Neural cell (in vitro differentiated cells): ENCODE results near the gene NKD1. TPM values are rescaled to one million over a fixed set of nuclear protein-coding genes. Genes with fewer than 3 reads are reported as not detected.

Experiments
- H2AFZ ChIP-seq: fragments of 200-600, 300-800 bp; sonication (generic), shearing (Covaris generic); 2 replicates; pipeline ENCODE4 v1.6.0; 2014; ENCODE audit warnings: low read depth, mild to moderate bottlenecking, antibody characterized with exemption, low read length, moderate library complexity
- H3F3A ChIP-seq: fragments of 200-600 bp; shearing (Covaris generic); 2 replicates; pipeline ENCODE4 v1.6.1; 2016; ENCODE audit warnings: mild to moderate bottlenecking, moderate library complexity, mixed read lengths, antibody characterized with exemption, low read length; ENCODE audit not compliant: insufficient read depth, poor library complexity, severe bottlenecking
- H3K27ac ChIP-seq: fragments of 200-600, 300-800 bp; sonication (generic), shearing (Covaris generic); 2 replicates; pipeline ENCODE4 v1.5.1; 2014; ENCODE audit warnings: mild to moderate bottlenecking, low read length, moderate library complexity
- H3K27me3 ChIP-seq: fragments of 300-800, 200-600 bp; sonication (generic), shearing (Covaris generic); 2 replicates; pipeline ENCODE4 v1.6.0; 2014; ENCODE audit warnings: mild to moderate bottlenecking, low read depth, low read length, moderate library complexity; ENCODE audit not compliant: insufficient read depth
- H3K36me3 ChIP-seq: fragments of 300-800, 200-600 bp; sonication (generic), shearing (Covaris generic); 2 replicates; pipeline ENCODE4 v1.5.1; 2014; ENCODE audit warnings: mild to moderate bottlenecking, antibody characterized with exemption, low read length, moderate library complexity; ENCODE audit not compliant: insufficient read depth
- H3K4me2 ChIP-seq: fragments of 300-800, 200-600 bp; sonication (generic), shearing (Covaris generic); 2 replicates; pipeline ENCODE4 v1.6.0; 2014; ENCODE audit warnings: mild to moderate bottlenecking, low read length
- H3K4me3 ChIP-seq: fragments of 300-800, 200-600 bp; sonication (generic), shearing (Covaris generic); 2 replicates; pipeline ENCODE4 v1.5.1; 2014; ENCODE audit warnings: mild to moderate bottlenecking, low read length, moderate library complexity
- H3K79me2 ChIP-seq: fragments of 200-600 bp; shearing (Covaris generic); replicated peaks from 2 replicates; pipeline ENCODE4 v1.6.0; 2014; ENCODE audit warnings: mild to moderate bottlenecking, low read length, moderate library complexity; ENCODE audit not compliant: insufficient read depth
- H3K9ac ChIP-seq: fragments of 300-800, 200-600 bp; sonication (generic), shearing (Covaris generic); 2 replicates; pipeline ENCODE4 v1.6.1; 2016; ENCODE audit warnings: mild to moderate bottlenecking, low read length, mixed read lengths
- H3K9me2 ChIP-seq: fragments of 200-600 bp; shearing (Covaris generic); 2 replicates; pipeline ENCODE4 v1.6.1; 2016; ENCODE audit warnings: mild to moderate bottlenecking, low read length, mixed read lengths; ENCODE audit not compliant: insufficient read depth
- H3K9me3 ChIP-seq: fragments of 200-600, 300-800 bp; sonication (generic), shearing (Covaris generic); 2 replicates; pipeline ENCODE4 v1.6.1; 2016; ENCODE audit warnings: mild to moderate bottlenecking, mixed run types, low read length, moderate library complexity, mixed read lengths
- H4K20me1 ChIP-seq: fragments of 200-600 bp; shearing (Covaris generic); 2 replicates; pipeline ENCODE4 v1.6.1; 2016; ENCODE audit warnings: mild to moderate bottlenecking, mixed run types; ENCODE audit not compliant: insufficient read depth
- CTCF ChIP-seq: fragments of 450-650 bp; IDR thresholded peaks from 2 replicates; pipeline ENCODE4 v1.5.1; 2014; ENCODE audit warnings: antibody characterized with exemption, mild to moderate bottlenecking, moderate library complexity; ENCODE audit not compliant: poor library complexity, severe bottlenecking
- EP300 ChIP-seq: fragments of 450-650 bp; conservative IDR thresholded peaks from 2 replicates; pipeline ENCODE4 v1.6.1; 2014; ENCODE audit warnings: antibody characterized with exemption, mild to moderate bottlenecking, moderate library complexity; ENCODE audit not compliant: poor library complexity, severe bottlenecking
- EZH2 ChIP-seq: fragments of 200-600, 300-800 bp; shearing (Covaris generic), sonication (generic); IDR thresholded peaks from 2 replicates; pipeline ENCODE4 v1.6.1; 2014; ENCODE audit warnings: antibody characterized with exemption, low read length, borderline replicate concordance, mild to moderate bottlenecking; ENCODE audit not compliant: insufficient read depth, poor library complexity, severe bottlenecking
- MXI1 ChIP-seq: fragments of 450-650 bp; conservative IDR thresholded peaks from 2 replicates; pipeline ENCODE4 v1.6.1; 2014; ENCODE audit warnings: antibody characterized with exemption, mild to moderate bottlenecking; ENCODE audit not compliant: poor library complexity, severe bottlenecking
- POLR2AphosphoS5 ChIP-seq: IDR thresholded peaks from 2 replicates; pipeline ENCODE4 v1.6.1; 2012
- RAD21 ChIP-seq: fragments of 450-650 bp; conservative IDR thresholded peaks from 2 replicates; pipeline ENCODE4 v1.6.1; 2014; ENCODE audit warnings: antibody characterized with exemption, mild to moderate bottlenecking, moderate library complexity
- REST ChIP-seq: IDR thresholded peaks from 2 replicates; pipeline ENCODE4 v1.6.1; 2012; ENCODE audit warnings: borderline replicate concordance
- SMC3 ChIP-seq: fragments of 450-650 bp; conservative IDR thresholded peaks from 2 replicates; pipeline ENCODE4 v1.6.1; 2014; ENCODE audit warnings: antibody characterized with exemption, mild to moderate bottlenecking, moderate library complexity; ENCODE audit not compliant: poor library complexity
- TAF1 ChIP-seq: IDR thresholded peaks from 2 replicates; pipeline ENCODE4 v1.6.1; 2012; ENCODE audit warnings: low read depth
- polyA plus RNA-seq: library from polyadenylated mRNA; depleted of rRNA; stranded (reverse); fragments of >200 nt; gene quantifications from 2 replicates; pipeline ENCODE4 v1.2.3, GENCODE V29; 2014

The NKD1 gene
- polyA plus RNA-seq, 1 donor from 2014 or later = 1.1 TPM

- no peaks in the 10 kb centered on the region for H3K27me3 ChIP-seq
- no peaks in the 10 kb centered on the region for H3K79me2 ChIP-seq
- TF ChIP-seq TAF1 (no peak), POLR2AphosphoS5 (no peak), REST (no peak), SMC3 (no peak), RAD21 (no peak), EP300 (no peak), MXI1 (no peak), CTCF (no peak), EZH2 (no peak)
- H3K4me2 ChIP-seq = no peak overlapping the region
- no peak overlapping the region for H3K9ac ChIP-seq
- H3F3A ChIP-seq = no peaks in the 10 kb centered on the region
- H3K27ac ChIP-seq = no peak overlapping the region
- no peaks in the 10 kb centered on the region for H3K9me3 ChIP-seq
- no peaks in the 10 kb centered on the region for H3K36me3 ChIP-seq
- no peak overlapping the region for H3K4me3 ChIP-seq
- H2AFZ ChIP-seq = no peak overlapping the region
- no peaks in the 10 kb centered on the region for H4K20me1 ChIP-seq
- no peaks in the 10 kb centered on the region for H3K9me2 ChIP-seq
These were observed 22.5 kb upstream of the NKD1 start for GRCh38 chr16:50525716-50526115.

- no peaks in the 10 kb centered on the region for H3K9me3 ChIP-seq
- H3K27ac ChIP-seq = no peak overlapping the region
- H3K4me2 ChIP-seq = no peak overlapping the region
- TF ChIP-seq EP300 = no peak
- no peak for TF ChIP-seq SMC3
- no peak for TF ChIP-seq MXI1
- TF ChIP-seq RAD21 = no peak
- no peak for TF ChIP-seq REST
- TF ChIP-seq CTCF = no peak
- H3K9me2 ChIP-seq = no peaks in the 10 kb centered on the region
- no peaks in the 10 kb centered on the region for H3F3A ChIP-seq
- H4K20me1 ChIP-seq = no peaks in the 10 kb centered on the region
- no peak overlapping the region for H3K9ac ChIP-seq
- no peak overlapping the region for H3K4me3 ChIP-seq
- H3K79me2 ChIP-seq = no peaks in the 10 kb centered on the region
- no peaks in the 10 kb centered on the region for H3K36me3 ChIP-seq
- H3K27me3 ChIP-seq = no peaks in the 10 kb centered on the region
- H2AFZ ChIP-seq = no peak overlapping the region
These were observed 21.9 kb upstream of the NKD1 start for GRCh38 chr16:50526249-50526648.
